HG03108 (cell line): Measurements from ENCODE around the gene CCDC61.

Experiments used
- ATAC-seq: cut with Tn5 transposase; IDR thresholded peaks from one replicate; pipeline ENCODE4 v1.9.1; 2021; ENCODE audit warnings: moderate library complexity; ENCODE audit not compliant: unreplicated experiment

The CCDC61 gene

GRCh38 chr19:46036744-46037128 lies 41.5 kb downstream of the CCDC61 start:
- ATAC-seq: no peak

GRCh38 chr19:46040125-46040524 lies 44.9 kb downstream of the CCDC61 start:
- ATAC-seq: no peak

GRCh38 chr19:46040952-46041500 lies 45.8 kb downstream of the CCDC61 start, which contains the start of gene IGFL4:
Gene IGFL4, minus strand, starts transcription at chr19:46041002. Its CDS starts 40 bp downstream, at chr19:46040962.
- ATAC-seq: no peak

- no peak for ATAC-seq
Measured at GRCh38 chr19:46042252-46042883, 47.1 kb downstream of the CCDC61 start.

- no peak for ATAC-seq
Measured at GRCh38 chr19:46043519-46043918, 48.3 kb downstream of the CCDC61 start.

GRCh38 chr19:46049597-46049996 lies 54.3 kb downstream of the CCDC61 start:
- no peak for ATAC-seq

GRCh38 chr19:46052896-46053295 lies 57.6 kb downstream of the CCDC61 start:
- no peak for ATAC-seq

- no peak for ATAC-seq
Measured at GRCh38 chr19:46056536-46056935, 61.3 kb downstream of the CCDC61 start.

GRCh38 chr19:46058778-46059177 lies 63.5 kb downstream of the CCDC61 start:
- no peak for ATAC-seq

- ATAC-seq: no peak
Measured at GRCh38 chr19:46060012-46060411, 64.7 kb downstream of the CCDC61 start.

GRCh38 chr19:46063201-46063600 lies 67.9 kb downstream of the CCDC61 start:
- no peak for ATAC-seq

- no peak for ATAC-seq
Measured at GRCh38 chr19:46065486-46066071, 70.3 kb downstream of the CCDC61 start.

GRCh38 chr19:46066471-46066870 lies 71.2 kb downstream of the CCDC61 start:
- ATAC-seq: no peak

- ATAC-seq: no peak
Measured at GRCh38 chr19:46067691-46068090, 72.4 kb downstream of the CCDC61 start.
